Ovary (tissue), 9 donors: ENCODE results near the gene TNS1. TPM values are rescaled to one million over a fixed set of nuclear protein-coding genes. Genes with fewer than 3 reads are reported as not detected.

ENCODE experiments used
- DNase-seq, 5 donors: peaks; one replicate each; pipeline ENCODE4 v3.0.0-alpha.2; 2019 to 2020
- H3K27ac ChIP-seq, 2 donors: fragments of 200-600 bp; one replicate each; pipeline versions ENCODE4 v1.5.1 to v1.8.0; 2019 to 2022
- H3K27me3 ChIP-seq: fragments of 200-600 bp; one replicate; pipeline ENCODE4 v1.8.0; 2022
- H3K36me3 ChIP-seq: fragments of 200-600 bp; sonication (generic); one replicate; pipeline ENCODE4 v1.5.1; 2019
- H3K4me1 ChIP-seq: one replicate; pipeline ENCODE4 v1.8.1; 2013; ENCODE audit warnings: mild to moderate bottlenecking, moderate library complexity; ENCODE audit not compliant: insufficient read depth
- H3K4me3 ChIP-seq: fragments of 200-600 bp; sonication (generic); one replicate; pipeline ENCODE4 v1.5.1; 2017
- H3K9me3 ChIP-seq, 2 donors: fragments of 200-600 bp in 1 of 2; sonication (generic) in 1 of 2; one replicate each; pipeline versions ENCODE4 v1.5.1 to v1.8.1; 2013 to 2019; ENCODE audit warnings: mild to moderate bottlenecking in 1 of 2, moderate library complexity in 1 of 2
- CTCF ChIP-seq, 3 donors: fragments of 450-650 bp in 2 of 3; fragments of 200-600 bp in 1 of 3; IDR thresholded peaks; one replicate each; pipeline versions ENCODE4 v1.5.1 to v1.8.0; 2016 to 2022; ENCODE audit warnings: antibody characterized with exemption in 3 of 3, mild to moderate bottlenecking in 1 of 3
- EP300 ChIP-seq: sonication (generic); formaldehyde crosslinking; IDR thresholded peaks from one replicate; pipeline ENCODE4 v1.6.1; 2017; ENCODE audit warnings: antibody characterized with exemption
- POLR2A ChIP-seq: fragments of 450-650 bp; IDR thresholded peaks from one replicate; pipeline ENCODE4 v1.6.1; 2017; ENCODE audit warnings: antibody characterized with exemption, mild to moderate bottlenecking, moderate library complexity
- WGBS, 3 donors: extraction: QIAGEN DNeasy Blood & Tissue Kit in 1 of 3; methylation state at CpG; one replicate each; pipeline versions ENCODE4 v1.1.5 to v1.1.7; 2013 to 2017; 5-methylcytosine and 5-hydroxymethylcytosine counted together
- intact Hi-C, 4 donors: fragments of 100-400 bp; cut with DNase I; formaldehyde crosslinking; loops; one replicate each; pipeline versions ENCODE4 v1.11.0 to v1.15.1; 2022 to 2023
- polyA plus RNA-seq, 2 donors: library from polyadenylated mRNA; stranded (reverse); fragments of 200-250 nt in 1 of 2; fragments of 350-450 nt in 1 of 2; fragmentation: Illumina TruSeq in 1 of 2; extraction: RNeasy Lipid Tissue Mini Kit (QIAGEN cat#74804) in 1 of 2; gene quantifications; one replicate each; pipeline ENCODE4 v1.2.3, GENCODE V29; 2013 to 2014
- total RNA-seq, 7 donors: library from RNA; depleted of rRNA in 2 of 7; stranded (reverse); fragments of >200 nt in 2 of 7; fragmentation: NEBNext Ultra II Directional in 3 of 7; extraction: Animal tissue kit (Norgen Biotek cat#: 25700) in 3 of 7; gene quantifications; one replicate each; pipeline versions ENCODE4 v1.1.0 to v1.2.4, GENCODE V29; 2016 to 2023
- donor health status: DM: no; HTN: no; CAD: no; lungs with moderate emphysema.
- donor health status: DM: no; HTN: no; CAD: no.
- donor health status: Bipolar disorder and iron deficiency.
- donor health status: DM: yes; HTN: yes; CAD: no.
- donor health status: DM: no; HTN: no; CAD: no.
- donor health status: DM: yes; HTN: yes; CAD: no.

TNS1 gene
- total and polyA plus RNA-seq, 9 donors: 140 to 568 (median 356) TPM

- no peak overlapping the region for H3K27ac ChIP-seq
- WGBS, 3 donors: 26 to 33% (median 28%) methylated on average over 8 of the region's 8 CpGs
- intact Hi-C loops: no loop called here
- DNase-seq: peak in 1 of 5 donors; percentile 48
- TF ChIP-seq EP300 (no peak), POLR2A (no peak), CTCF (IDR thresholded peaks at IDR 0.05) (no peak)
- H3K27me3 ChIP-seq: no peaks in the 10 kb centered on the region
- H3K9me3 ChIP-seq: no peaks in the 10 kb centered on the region
- no peak overlapping the region for H3K4me3 ChIP-seq
- peaks cover 7% of the 10 kb centered on the region for H3K4me1 ChIP-seq
- no peaks in the 10 kb centered on the region for H3K36me3 ChIP-seq
Measured at GRCh38 chr2:218009231-218009630, 6.4 kb upstream of the TNS1 start.

GRCh38 chr2:218008060-218009040, 5.6 kb upstream of the TNS1 start:
- intact Hi-C loops: no loop called here
- peaks cover 11% of the 10 kb centered on the region for H3K4me1 ChIP-seq
- TF ChIP-seq EP300 (no peak), POLR2A (no peak), CTCF (IDR thresholded peaks at IDR 0.05) (no peak)
- H3K27me3 ChIP-seq: no peaks in the 10 kb centered on the region
- no peaks in the 10 kb centered on the region for H3K9me3 ChIP-seq
- H3K36me3 ChIP-seq: no peaks in the 10 kb centered on the region
- no peak overlapping the region for H3K4me3 ChIP-seq
- peak overlapping the region in 1 of 2 donors; percentile 93 for H3K27ac ChIP-seq
- DNase-seq: no peak
- 57 to 71% (median 63%) methylated on average over 12 of the region's 12 CpGs for WGBS, 3 donors

- Histone ChIP-seq H3K36me3 (no peaks in the 10 kb centered on the region), H3K27me3 (no peaks in the 10 kb centered on the region), H3K27ac (peak overlapping the region in 1 of 2 donors; percentile 93), H3K4me1 (peaks cover 14% of the 10 kb centered on the region), H3K4me3 (no peak overlapping the region), H3K9me3 (no peaks in the 10 kb centered on the region)
- WGBS, 3 donors: 65 to 93% (median 82%) methylated on average over 4 of the region's 4 CpGs
- intact Hi-C loops: no loop called here
- TF ChIP-seq POLR2A (no peak), EP300 (no peak), CTCF (IDR thresholded peaks at IDR 0.05) (no peak)
- peak in 1 of 5 donors; percentile 81 for DNase-seq
Measured at GRCh38 chr2:218006741-218007140, 3.9 kb upstream of the TNS1 start.

GRCh38 chr2:218005486-218005885, 2.7 kb upstream of the TNS1 start:
- Histone ChIP-seq H3K4me1 (peaks cover 21% of the 10 kb centered on the region), H3K9me3 (no peaks in the 10 kb centered on the region), H3K4me3 (no peak overlapping the region), H3K36me3 (no peaks in the 10 kb centered on the region), H3K27ac (peak overlapping the region in 1 of 2 donors; percentile 93), H3K27me3 (no peaks in the 10 kb centered on the region)
- intact Hi-C loops: no loop called here
- DNase-seq: no peak
- TF ChIP-seq EP300: no peak
- TF ChIP-seq POLR2A: no peak
- TF ChIP-seq CTCF (IDR thresholded peaks at IDR 0.05): no peak
- 91 to 97% (median 96%) methylated on average over 3 of the region's 3 CpGs for WGBS, 3 donors
